SKM-1 treated with dmso at 0.1 percent for 144 hours (cell line): ENCODE results near the gene FIGN.

ENCODE experiments used
- DNase-seq: peaks from one replicate; lab custom pipeline; 2025; ENCODE audit not compliant: unreplicated experiment; lab: John Stamatoyannopoulos, UW

FIGN gene

DNA sequence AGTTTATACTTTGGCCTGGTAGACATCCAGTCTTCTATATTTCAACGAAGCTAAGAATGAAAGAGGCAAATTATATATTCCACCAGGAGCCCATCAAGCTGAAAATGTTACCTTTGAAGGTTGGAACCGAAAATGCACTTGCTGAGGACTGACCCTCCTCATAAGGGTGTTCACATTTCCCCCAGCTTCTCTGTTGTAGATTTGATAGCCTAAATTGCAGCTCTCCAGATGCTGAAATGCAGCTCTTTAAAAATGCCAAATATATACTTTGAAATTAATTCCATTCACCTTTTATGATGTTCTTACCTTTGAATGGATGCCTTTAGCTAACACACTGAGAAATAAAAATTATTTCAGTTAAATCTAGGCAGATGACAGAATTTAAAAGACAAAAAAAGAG lies 1.8 kb upstream of the FIGN start:
- DNase-seq = no peak

DNA sequence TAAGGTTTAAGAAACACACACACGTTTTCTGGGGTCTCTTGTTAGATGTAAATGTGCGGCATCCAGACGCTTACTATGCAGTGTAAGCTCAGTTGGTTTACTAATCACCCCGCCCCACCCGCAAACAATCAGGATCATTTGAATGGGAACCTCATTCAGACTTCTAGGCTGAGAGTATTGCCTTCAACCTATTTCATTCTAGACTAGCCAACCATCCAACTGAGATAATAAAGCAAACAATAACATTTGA lies 1.3 kb upstream of the FIGN start:
- DNase-seq = no peak

GRCh38 chr2:163736433-163737189 lies 803 bp upstream of the FIGN start:
- no peak for DNase-seq

- no peak for DNase-seq
Observed at GRCh38 chr2:163734881-163735684, 725 bp downstream of the FIGN start.

DNA sequence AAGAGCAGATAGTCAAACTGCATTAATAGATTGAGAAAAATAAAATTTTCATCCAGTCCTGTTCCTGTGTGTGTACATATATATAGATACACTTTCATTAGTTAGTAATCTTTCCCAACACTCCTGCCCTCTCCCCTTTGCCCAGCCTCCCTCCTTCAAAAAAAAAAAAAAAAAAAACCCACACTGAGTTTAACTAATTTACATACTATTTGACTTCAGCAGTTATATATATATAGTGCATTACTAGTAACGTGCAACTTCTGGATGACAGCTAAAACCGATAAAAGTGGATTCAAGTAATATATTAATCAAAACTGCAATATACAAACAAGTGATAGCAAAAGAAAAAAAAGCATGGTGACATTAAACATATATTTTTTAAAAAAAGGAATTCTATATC lies 1.4 kb downstream of the FIGN start:
- no peak for DNase-seq

DNA sequence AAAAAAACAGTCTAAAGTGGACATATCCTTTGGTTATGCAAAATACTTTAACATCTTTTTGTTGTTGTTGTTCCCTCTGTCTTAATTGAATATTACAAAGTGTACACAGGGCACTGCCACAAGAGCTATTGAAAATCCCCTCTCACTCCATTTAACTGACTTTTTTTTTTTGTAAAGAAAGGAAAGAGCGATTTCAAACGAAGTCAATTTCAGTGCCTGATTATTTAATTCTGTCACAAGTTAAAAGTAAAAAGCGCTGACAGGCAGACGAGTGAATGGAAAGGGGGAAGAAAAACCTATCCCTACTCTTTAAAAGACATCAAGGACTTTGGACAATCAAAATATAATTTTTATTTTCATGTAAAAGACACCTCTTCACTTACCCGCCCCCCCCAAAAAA lies 1.9 kb downstream of the FIGN start:
- DNase-seq = no peak

- DNase-seq = no peak
Observed at GRCh38 chr2:163733301-163733938, 2.4 kb downstream of the FIGN start.

DNA sequence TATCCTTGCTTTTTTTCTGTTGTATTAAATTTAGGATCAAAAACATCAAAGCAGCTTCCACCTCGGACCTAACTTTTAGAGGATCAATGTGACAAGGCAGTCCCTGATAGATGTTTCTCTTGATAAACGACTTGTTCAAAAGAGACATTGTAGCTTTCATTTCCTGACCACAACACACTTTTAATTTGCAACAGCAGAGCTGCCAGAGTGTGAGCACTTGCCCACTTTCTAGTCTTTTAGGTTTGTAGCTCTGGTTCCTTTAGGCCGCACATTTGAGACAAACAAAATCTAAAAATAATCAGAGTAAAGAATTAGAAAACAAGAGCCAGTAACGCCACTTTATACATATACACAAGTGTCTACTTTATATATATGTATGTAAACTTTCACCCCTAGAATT lies 3.1 kb downstream of the FIGN start:
- DNase-seq = no peak

- no peak for DNase-seq
Observed at GRCh38 chr2:163731735-163732134, 4.1 kb downstream of the FIGN start.

DNA sequence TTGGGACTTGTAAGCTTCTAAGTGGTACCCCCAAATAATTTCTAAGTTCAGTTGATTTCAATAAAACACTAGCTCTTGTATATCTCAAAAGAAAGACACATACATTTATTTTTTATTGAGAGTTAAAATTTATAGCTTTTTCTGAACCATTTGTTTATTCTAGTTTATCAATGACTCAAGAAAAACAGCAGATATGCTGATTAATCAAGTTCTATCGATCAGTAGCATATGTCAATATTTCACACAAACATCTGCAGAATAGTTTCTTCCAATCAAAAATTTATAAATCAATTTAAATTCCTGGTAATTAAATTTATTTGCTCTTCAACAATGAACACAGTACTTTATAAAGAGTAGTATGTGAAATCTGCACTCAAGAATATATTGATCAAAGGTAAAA lies 5.3 kb downstream of the FIGN start:
- no peak for DNase-seq

- no peak for DNase-seq
Observed at GRCh38 chr2:163729636-163730273, 6.1 kb downstream of the FIGN start.

DNA sequence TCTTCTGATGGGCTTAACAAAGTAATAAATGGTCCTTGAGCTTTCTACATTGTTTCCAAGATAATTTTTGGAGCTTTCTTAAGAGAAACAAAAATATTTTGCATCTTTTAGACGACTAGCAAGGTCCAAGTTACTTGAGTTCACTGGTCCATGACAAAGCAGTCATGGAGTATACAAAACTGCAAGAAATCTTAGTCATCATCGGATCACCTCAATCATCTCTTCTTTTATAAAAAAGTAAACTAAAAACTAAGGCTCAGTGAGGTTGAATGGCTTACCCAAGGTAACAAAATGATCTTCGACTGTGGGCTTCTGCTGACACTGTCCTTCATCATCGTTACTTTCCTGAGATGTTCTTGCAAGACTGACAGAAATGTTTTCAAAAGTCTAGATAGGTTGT lies 11.9 kb downstream of the FIGN start:
- DNase-seq = no peak

- DNase-seq = no peak
Observed at GRCh38 chr2:163723348-163723747, 12.5 kb downstream of the FIGN start.

GRCh38 chr2:163719331-163719730 lies 16.5 kb downstream of the FIGN start:
- no peak for DNase-seq

DNA sequence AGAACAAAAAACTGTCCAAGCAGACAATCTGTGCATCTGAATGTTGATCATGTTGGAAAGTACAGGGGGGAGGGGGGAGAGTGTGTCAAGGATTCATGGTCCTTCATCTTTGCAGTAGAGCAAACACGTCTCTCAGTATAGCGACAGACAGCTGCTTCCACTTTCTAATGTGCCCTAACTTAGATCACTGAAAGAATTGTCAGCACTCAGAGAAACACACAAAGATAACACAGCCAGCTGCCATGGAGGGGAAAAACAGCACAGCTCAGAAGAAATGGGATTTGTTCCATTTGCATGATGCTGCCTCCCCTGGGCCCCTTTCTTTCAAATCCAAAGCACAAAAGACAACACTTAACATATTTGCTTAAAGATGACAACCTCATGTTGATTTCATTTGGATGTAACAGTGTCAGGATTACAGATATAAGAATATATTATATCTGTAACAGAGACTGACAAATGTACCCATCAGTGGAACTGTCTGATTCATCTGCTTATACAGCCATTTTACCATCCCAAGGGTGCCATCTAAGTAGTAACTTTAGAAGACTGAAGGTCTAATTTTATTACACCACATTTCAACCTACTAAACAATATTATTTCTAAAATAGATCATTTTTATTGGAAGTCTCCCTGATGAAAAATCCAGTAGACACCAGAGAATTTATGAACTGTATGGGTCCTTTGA lies 17.7 kb downstream of the FIGN start:
- no peak for DNase-seq

DNA sequence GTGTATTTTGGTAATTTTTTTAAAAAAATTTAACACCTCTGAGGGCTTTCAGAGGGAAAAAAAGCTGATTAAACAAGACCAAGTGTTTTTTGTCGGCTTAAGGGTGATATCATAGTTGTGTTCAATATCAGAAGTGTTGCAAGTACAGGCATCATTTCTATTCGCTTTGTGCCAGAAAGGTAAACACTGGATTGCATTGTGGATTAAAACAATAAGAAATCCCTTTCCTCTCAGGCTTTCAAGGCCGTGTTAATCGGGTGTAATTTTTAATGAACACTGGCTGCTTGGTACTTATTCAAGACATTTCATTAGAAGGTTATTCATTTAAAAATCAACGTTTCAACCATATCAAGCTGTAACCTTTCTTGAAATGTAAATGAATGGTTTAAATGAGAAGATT lies 18.3 kb downstream of the FIGN start:
- DNase-seq = no peak

GRCh38 chr2:163716101-163716500 lies 19.7 kb downstream of the FIGN start:
- no peak for DNase-seq

GRCh38 chr2:163715668-163716067 lies 20.1 kb downstream of the FIGN start:
- no peak for DNase-seq

DNA sequence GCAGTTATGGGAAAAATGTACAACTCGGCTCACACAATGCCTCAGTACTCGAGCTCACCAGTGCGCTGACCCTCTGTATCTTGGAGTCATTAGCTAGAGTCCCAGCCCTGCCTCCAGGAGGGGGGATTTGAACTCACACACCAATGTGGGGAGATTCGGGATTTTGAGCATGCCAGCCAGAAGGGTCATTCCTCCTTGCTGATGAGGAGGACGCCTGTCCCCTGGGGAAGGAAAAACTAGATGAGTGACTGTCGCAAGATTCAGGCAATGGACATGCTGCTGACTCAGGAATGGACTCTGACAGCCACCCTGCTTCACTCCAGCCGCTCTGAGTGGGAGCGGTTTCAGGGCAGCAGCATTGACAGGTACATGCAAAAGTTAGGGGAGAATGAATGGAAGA lies 20.6 kb downstream of the FIGN start:
- DNase-seq = no peak

GRCh38 chr2:163713534-163714311 lies 22.1 kb downstream of the FIGN start:
- no peak for DNase-seq

GRCh38 chr2:163711699-163712098 lies 24.1 kb downstream of the FIGN start:
- no peak for DNase-seq
